Dermis blood vessel endothelial cell (primary cell): ENCODE results near the gene PTPA. TPM values are rescaled to one million over a fixed set of nuclear protein-coding genes. Genes with fewer than 3 reads are reported as not detected.
"Not testable (repeated sequence)": the region's sequence is repeated elsewhere in the genome, so short reads cannot be mapped to it uniquely, and the experiment has no call there.

Experiments used
- DNase-seq: peaks from one replicate; pipeline ENCODE4 v3.0.0; 2010
- total RNA-seq: library from RNA; depleted of rRNA; stranded (reverse); fragments of >200 nt; gene quantifications from 2 replicates; pipeline ENCODE4 v1.2.3, GENCODE V29; 2014

The PTPA gene
- total RNA-seq, 1 donor from 2014 or later = 80.0 TPM

- no peak for DNase-seq
Measured at GRCh38 chr9:129178568-129179382, 67.6 kb downstream of the PTPA start.

- DNase-seq = no peak
Measured at GRCh38 chr9:129181246-129181645, 70.0 kb downstream of the PTPA start.

- DNase-seq = no peak
Measured at GRCh38 chr9:129182122-129182521, 70.9 kb downstream of the PTPA start.

- peak; percentile 59 for DNase-seq
Measured at GRCh38 chr9:129182625-129183494, 71.6 kb downstream of the PTPA start.

GRCh38 chr9:129183495-129184218 is 72.4 kb downstream of the PTPA start:
- DNase-seq = no peak

GRCh38 chr9:129184219-129184524 is 73.0 kb downstream of the PTPA start:
- no peak for DNase-seq

GRCh38 chr9:129184596-129185122 is 73.4 kb downstream of the PTPA start:
- DNase-seq = no peak

GRCh38 chr9:129185402-129185801 is 74.2 kb downstream of the PTPA start:
- DNase-seq = no peak

GRCh38 chr9:129185991-129186390 is 74.8 kb downstream of the PTPA start:
- DNase-seq = no peak

GRCh38 chr9:129187042-129187441 is 75.8 kb downstream of the PTPA start:
- no peak for DNase-seq

- not testable (repeated sequence) for DNase-seq
Measured at GRCh38 chr9:129189971-129190370, 78.8 kb downstream of the PTPA start.

- no peak for DNase-seq
Measured at GRCh38 chr9:129191234-129191633, 80.0 kb downstream of the PTPA start.

- no peak for DNase-seq
Measured at GRCh38 chr9:129193655-129194054, 82.4 kb downstream of the PTPA start.

GRCh38 chr9:129194221-129194620 is 83.0 kb downstream of the PTPA start:
- DNase-seq = no peak

- no peak for DNase-seq
Measured at GRCh38 chr9:129195606-129196005, 84.4 kb downstream of the PTPA start.

- not testable (repeated sequence) for DNase-seq
Measured at GRCh38 chr9:129197045-129197444, 85.8 kb downstream of the PTPA start.

GRCh38 chr9:129197978-129198318 is 86.7 kb downstream of the PTPA start:
- no peak for DNase-seq

Other genes starting within 250 kb of the PTPA start
- gene KYAT1, start 229.5 kb upstream of the PTPA start, total RNA-seq = 5.3 and 9.7 TPM in 2 replicates
- 102 and 154 TPM in 2 replicates for gene LRRC8A, start 229.3 kb upstream of the PTPA start, total RNA-seq
- gene PHYHD1, start 190.4 kb upstream of the PTPA start, total RNA-seq = 0.85 TPM in 1 of 2 replicates, not detected in the other
- 38.4 and 45.6 TPM in 2 replicates for gene DOLK, start 163.8 kb upstream of the PTPA start, total RNA-seq
- 45.6 and 94.3 TPM in 2 replicates for gene NUP188, start 163.7 kb upstream of the PTPA start, total RNA-seq
- 60.2 and 70.1 TPM in 2 replicates for gene SH3GLB2, start 83.1 kb upstream of the PTPA start, total RNA-seq
- gene MIGA2, start 74.8 kb upstream of the PTPA start, total RNA-seq = 34.4 and 39.5 TPM in 2 replicates
- gene DOLPP1, start 30.3 kb upstream of the PTPA start, total RNA-seq = 10.7 and 15.5 TPM in 2 replicates
- 34.0 and 61.8 TPM in 2 replicates for gene CRAT, start 622 bp upstream of the PTPA start, total RNA-seq
- gene IER5L, start 66.8 kb downstream of the PTPA start, total RNA-seq = 13.0 and 19.4 TPM in 2 replicates